Retinal pigment epithelial cell (primary cell): Measurements from ENCODE around the gene ERICH6.

Experiments
- DNase-seq: peaks from one replicate; pipeline ENCODE4 v3.0.0-alpha.2; 2010; ENCODE audit warnings: low read depth
- H3K4me3 ChIP-seq: 2 replicates; pipeline ENCODE4 v1.5.1; 2011; ENCODE audit warnings: mild to moderate bottlenecking, low read length, control low read depth, moderate library complexity
- CTCF ChIP-seq: conservative IDR thresholded peaks from 2 replicates; pipeline ENCODE4 v1.5.1; 2011; ENCODE audit warnings: low read depth, low read length, control low read depth, inconsistent platforms

Gene ERICH6

GRCh38 chr3:150699068-150699639, 4.6 kb downstream of the ERICH6 start:
- no peak for DNase-seq
- H3K4me3 ChIP-seq: no peak overlapping the region
- TF ChIP-seq CTCF: no peak

- H3K4me3 ChIP-seq: no peak overlapping the region
- DNase-seq: no peak
- TF ChIP-seq CTCF: no peak
These were observed 6.1 kb downstream of the ERICH6 start for GRCh38 chr3:150697646-150698045.

GRCh38 chr3:150691414-150692040, 12.2 kb downstream of the ERICH6 start:
- DNase-seq: no peak
- no peak for TF ChIP-seq CTCF

GRCh38 chr3:150687613-150688012, 16.1 kb downstream of the ERICH6 start:
- H3K4me3 ChIP-seq: no peak overlapping the region
- DNase-seq: no peak
- no peak for TF ChIP-seq CTCF

More at GRCh38 chr3:150691414-150692040, 12.2 kb downstream of the ERICH6 start:
- H3K4me3 ChIP-seq: no peak overlapping the region

- no peak for TF ChIP-seq CTCF
- no peak overlapping the region for H3K4me3 ChIP-seq
- no peak for DNase-seq
These were observed 20.9 kb downstream of the ERICH6 start for GRCh38 chr3:150682824-150683223.

DNA sequence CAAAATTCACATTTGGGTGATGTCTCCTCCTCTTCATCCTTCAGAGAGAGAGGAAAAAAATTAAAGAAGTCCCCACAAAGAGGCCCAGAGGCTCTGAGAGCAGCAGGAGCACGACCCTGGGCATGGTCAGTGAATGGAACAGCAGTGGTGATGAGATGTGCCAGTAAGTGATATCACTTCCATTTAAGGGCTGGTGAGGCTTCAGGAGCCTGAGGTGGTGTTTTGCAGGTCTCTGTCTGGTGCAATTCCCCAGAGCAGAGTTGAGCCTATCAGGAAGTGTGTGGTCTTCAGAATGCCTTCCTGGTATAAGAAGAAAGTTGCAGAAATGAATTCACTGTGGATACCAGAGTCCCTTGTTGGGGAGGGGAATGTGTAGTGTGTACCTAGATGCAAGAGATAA, 21.4 kb downstream of the ERICH6 start:
- no peak overlapping the region for H3K4me3 ChIP-seq
- DNase-seq: no peak
- no peak for TF ChIP-seq CTCF

DNA sequence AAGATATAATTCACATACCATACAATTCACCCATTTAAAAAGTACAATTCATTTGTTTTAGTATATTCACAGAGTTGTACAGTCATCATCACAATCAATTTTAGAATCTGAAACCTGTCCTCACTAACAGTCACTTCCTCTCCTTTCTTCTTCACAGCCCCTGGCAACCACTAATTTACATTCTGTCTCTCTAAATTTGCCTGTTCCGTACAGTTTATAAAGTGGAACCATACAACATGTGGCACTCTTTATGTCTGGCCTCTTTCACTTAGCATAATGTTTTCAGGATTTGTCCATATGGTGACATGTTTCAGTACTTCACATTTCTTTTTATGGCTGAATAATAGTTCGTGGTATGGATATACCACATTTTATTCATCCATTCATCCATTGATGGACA, 22.7 kb downstream of the ERICH6 start:
- TF ChIP-seq CTCF: no peak
- no peak overlapping the region for H3K4me3 ChIP-seq
- DNase-seq: no peak
